Right renal cortex interstitium (tissue), 3 donors: ENCODE results near the gene GPR141. TPM values are rescaled to one million over a fixed set of nuclear protein-coding genes. Genes with fewer than 3 reads are reported as not detected.
"Not testable (repeated sequence)": the region's sequence is repeated elsewhere in the genome, so short reads cannot be mapped to it uniquely, and the experiment has no call there.

Experiments used
- DNase-seq, 3 donors: peaks; one replicate each; pipeline ENCODE4 v3.0.0-alpha.2; 2013; ENCODE audit warnings: low read depth in 3 of 3, low spot score in 2 of 3
- polyA plus RNA-seq, 3 donors: library from polyadenylated mRNA; unstranded; fragments of 120-200 nt; gene quantifications; one replicate each; pipeline ENCODE4 v1.2.1, GENCODE V29; 2013; ENCODE audit not compliant: insufficient read length in 3 of 3

The GPR141 gene
- polyA plus RNA-seq, 3 donors, result 0.19 to 0.44 (median 0.42) TPM

DNA sequence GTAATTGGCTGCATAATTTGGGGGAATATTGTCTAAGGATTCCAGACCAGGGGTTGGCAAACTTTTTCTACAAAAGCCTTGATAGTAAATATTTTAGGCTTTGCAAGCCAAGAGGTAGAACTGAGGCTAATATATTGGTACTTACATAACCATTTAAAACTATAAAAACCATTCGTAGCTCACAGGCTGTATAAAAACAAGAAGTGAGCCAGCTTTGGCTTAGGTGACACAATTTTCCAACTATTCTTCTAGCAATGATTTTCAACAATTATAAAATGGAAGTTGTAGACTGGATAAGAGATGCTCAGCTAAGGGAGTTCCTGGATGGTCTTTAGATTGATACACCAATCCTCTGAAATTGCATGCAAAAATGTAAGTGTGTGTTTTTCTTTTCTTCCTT, 1.4 kb downstream of the GPR141 start:
- DNase-seq, result no peak

DNA sequence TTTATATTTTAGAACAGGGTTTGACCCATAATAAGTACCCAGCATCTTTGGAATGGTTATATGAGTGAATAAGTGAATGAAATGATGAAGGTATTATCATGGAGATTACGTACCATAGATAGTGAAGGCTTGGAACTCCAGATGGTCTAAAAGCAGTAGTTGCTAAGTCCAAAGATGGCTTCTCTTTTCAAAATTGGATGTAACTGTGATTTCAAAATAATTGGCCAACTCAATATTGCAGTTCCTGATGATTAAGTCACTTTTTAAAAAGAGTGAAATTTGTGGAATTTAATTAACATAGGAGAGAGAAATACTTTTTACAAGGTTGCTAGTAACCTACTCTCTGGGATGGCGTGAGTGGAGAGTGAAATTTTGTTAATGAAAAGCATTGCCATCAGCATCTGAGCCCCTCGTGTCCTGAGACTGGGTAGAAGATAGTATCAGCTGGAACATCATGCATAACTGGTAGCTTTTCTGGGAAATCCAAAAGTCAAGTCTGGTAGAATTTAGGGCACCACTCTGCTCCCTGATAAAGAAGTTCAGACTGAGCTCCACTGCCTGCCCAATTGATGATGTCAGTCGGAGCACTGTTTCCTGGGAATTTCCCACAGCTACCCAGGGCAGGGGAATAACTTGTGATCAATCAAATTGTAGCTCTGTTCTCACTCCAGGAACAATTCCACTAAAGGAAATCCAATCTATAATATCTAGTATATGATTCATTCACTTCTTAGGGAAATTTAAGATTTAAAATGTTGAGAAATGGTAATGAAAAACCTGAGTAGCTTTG, 3.2 kb downstream of the GPR141 start:
- no peak for DNase-seq

DNA sequence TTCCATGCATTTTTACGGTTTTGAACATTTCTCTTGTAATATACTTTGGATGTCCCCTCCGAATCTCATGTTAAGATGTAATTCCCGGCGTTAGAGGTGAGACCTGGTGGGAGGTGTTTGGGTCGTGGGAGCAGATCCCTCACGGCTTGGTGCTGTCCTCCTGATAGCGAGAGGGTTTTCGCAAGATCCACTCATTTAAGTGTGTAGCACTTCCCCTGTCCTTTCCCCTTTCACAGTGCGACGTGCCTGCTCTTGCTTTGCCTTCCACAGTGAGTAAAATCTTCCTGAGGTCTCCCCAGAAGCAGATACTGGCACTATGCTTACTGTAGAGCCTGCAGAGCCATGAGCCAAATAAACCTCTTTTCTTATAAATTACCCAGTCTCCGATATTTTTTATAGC, 6.6 kb downstream of the GPR141 start:
- no peak for DNase-seq

DNA sequence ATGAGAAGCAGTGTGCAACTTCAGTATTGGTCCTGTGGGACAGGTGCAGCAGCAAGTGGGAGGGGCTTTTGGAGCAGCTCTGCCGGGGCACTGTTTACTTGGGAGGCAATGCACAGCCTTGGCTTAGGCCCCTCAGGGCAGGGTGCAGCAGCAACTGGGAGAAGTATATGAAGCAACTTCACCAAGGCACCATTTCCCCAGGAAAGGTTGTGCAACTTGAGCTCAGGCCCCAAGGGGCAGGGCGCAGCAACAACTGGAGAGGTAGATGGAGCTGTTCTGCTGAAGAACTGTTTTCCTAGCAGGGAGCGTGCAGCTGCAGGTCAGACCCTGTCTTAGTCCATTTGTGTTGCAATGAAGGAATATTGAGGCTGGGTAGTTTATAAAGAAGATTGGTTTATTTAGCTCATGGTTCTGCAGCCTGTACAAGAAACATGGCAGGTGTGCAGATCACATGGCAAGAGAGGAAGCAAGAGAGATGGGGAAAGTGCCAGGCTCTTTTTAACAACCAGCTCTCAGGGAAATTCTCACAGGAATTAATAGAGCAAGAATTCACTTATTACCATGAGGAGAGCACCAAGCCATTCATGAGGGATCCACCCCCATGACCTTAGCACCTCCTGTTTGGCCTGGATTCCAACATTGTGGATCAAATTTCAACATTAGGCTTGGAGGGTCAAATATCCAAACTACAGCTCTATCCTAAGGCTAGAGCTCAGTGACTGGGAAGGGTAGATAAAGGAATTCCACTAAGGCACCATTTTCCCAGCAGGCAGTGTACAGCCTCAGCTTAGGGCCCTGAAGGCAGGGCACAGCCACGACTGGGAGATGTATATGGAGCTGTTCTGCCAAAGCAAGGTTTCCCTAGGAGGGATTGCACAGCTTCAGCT, 10.9 kb downstream of the GPR141 start:
- no peak for DNase-seq

DNA sequence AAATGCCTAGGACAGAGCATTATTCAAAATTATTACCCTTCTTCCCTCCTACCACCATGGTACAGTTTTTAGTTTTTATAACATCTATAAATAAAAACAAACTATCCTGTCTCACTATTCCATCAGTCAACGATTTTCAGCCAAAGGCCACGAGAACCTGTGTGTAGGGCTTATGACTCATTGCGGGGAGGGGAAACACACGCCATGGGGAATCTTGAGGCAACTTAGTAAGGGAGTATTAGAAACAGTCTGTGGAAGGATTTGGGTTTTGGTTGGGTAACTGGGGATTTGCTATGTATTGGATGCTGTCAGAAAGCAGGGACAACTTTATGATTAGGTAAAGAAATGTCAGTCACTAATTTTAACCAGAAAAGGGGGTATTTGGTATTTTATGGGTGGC, 14.7 kb downstream of the GPR141 start:
- DNase-seq, result no peak

DNA sequence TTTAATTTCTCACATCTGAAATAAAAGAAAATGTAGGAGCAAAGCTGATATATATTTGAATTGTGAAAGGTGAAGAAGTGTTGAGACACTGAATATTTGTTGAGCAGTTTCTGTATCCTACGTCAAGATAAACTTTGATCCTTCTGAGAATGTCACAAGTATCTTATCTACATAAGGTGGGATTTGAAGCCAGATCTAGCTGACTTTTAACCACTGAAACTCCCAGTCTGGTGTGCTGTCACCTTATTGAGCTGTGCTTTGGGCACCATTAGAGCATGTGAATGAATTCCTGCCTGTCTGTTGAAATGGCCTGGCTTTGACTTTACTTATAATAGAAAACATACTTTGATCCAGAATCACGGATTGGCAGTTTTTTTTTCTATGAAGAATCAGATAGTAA, 15.2 kb downstream of the GPR141 start:
- no peak for DNase-seq

DNA sequence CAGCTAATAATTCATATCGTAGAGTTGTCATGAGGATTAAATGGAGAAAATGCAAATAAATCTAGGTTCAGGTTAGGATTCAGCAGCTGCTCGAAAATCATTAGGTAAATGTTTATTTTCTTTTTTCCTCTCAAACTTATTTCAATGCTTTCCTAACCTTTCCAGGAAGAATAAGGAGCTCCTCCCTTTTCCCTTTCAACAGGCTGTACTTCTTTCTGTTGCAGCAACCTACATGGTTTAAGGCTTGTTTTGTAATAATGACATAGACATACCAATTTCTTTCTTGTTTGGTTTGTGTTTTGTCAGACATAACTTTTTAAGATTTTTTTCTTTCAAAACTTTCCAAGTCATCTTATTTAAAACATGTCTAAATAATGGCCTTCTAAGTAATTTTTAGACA, 18.2 kb downstream of the GPR141 start:
- no peak for DNase-seq

DNA sequence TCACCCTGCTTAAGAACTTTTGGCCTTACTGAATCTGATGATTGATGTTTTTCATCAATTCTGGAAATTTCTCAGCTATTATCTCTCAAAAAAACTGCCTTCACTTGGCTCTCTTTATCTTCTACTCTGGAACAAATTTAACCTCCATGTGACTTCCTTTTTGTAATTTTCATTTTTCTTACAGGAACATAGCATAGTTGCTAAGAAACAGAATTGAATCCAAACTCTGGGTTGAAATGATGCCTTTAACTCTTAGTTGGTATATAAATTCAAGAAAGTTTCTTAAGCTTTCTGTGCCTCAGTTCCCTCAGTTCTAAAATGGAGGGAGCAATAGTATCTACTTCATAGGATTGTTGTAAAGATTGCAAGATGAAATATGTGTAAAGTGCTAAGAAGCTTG, 19.8 kb downstream of the GPR141 start:
- DNase-seq, result no peak

DNA sequence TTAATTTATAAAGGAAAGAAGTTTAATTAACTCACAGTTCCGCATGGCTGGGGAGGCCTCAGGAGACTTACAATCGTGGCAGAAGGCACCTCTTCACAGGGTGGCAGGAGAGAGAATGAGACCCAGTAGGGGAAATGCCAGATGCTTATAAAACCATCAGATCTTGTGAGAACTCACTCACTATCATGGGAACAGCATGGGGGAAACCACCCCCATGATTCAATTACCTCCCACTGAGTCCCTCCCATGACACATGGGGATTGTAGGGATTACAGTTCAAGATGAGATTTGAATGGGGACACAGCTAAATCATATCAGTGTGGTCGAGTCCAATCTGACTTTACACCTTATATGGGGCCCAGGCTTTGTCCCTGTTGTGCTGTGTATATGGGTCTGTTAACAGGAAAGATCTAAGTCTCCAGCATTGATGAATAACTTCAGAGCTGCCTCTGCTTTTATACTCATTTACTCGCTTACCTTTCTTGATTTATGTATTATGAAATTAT, 20.8 kb downstream of the GPR141 start:
- not testable (repeated sequence) for DNase-seq

DNA sequence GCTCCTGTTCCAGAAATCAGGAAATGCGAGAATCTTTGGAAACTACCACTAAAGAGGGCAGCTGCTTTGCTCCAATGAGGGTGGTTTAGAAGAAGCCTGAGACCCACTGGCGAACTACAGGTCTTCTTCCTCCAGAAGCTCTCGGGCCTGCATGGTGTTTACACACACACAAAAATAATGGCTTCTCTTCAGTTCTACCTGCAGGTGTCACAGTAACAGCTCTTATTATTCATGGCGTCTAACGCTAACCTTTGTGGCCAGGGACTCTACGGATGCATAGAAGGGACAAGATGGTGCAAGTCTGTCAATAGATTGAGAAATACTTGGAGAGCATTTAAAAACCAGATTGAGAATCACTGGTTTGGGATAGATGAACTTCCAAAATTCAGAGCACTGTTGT, 22.4 kb downstream of the GPR141 start:
- DNase-seq, result no peak

DNA sequence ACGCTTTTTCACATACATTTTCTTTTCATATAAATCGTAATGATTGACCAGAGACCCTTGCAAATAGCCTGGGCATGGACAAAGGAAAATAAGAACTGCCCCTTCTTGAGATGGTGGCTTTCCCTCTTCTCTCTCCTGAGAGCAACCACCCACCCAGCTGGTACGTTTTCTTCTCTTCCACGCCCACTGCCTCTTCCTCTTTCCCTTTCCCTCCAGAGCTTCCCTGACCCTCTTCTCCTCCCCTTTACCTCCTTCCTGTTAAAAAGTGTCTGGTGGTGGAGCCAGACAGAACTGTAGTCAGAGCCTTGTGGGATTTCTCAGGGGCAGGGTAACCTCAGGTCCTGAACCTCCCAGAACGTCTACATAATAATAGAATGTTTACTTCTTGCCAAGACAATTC, 23.2 kb downstream of the GPR141 start:
- no peak for DNase-seq

DNA sequence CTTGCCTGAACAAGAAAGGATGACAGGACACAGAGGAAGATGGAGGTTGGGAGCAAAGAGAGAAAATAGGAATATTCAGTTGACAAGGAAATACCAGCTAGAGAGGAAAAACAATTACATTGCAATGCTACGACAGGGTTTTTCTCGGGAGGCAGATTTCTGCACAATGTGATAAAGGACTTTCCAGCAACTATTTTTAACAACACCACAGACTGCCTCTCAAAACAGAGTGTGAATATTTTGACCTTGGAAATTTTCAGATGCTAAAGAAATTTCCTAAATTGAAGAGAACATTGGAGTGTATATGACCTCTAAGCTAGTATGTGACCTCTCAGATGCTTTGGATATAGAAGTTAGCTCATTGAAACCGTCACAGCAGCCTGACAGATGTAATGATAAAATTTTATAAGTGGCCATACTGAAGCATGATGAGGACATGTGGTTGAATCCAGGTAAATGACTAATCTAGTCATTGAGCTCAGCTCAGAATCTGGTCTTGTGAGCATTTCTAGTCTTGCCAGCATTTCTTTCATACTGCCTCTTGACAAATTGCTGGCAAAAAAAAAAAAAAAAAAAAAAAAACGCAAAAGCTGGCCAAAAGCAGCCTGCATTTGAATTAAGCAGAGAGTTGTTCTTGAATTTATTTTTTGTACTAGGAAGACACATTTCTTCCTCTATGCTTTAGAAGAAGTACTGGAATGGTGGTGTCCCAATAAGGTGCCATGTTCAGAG, 24.4 kb downstream of the GPR141 start:
- no peak for DNase-seq

DNA sequence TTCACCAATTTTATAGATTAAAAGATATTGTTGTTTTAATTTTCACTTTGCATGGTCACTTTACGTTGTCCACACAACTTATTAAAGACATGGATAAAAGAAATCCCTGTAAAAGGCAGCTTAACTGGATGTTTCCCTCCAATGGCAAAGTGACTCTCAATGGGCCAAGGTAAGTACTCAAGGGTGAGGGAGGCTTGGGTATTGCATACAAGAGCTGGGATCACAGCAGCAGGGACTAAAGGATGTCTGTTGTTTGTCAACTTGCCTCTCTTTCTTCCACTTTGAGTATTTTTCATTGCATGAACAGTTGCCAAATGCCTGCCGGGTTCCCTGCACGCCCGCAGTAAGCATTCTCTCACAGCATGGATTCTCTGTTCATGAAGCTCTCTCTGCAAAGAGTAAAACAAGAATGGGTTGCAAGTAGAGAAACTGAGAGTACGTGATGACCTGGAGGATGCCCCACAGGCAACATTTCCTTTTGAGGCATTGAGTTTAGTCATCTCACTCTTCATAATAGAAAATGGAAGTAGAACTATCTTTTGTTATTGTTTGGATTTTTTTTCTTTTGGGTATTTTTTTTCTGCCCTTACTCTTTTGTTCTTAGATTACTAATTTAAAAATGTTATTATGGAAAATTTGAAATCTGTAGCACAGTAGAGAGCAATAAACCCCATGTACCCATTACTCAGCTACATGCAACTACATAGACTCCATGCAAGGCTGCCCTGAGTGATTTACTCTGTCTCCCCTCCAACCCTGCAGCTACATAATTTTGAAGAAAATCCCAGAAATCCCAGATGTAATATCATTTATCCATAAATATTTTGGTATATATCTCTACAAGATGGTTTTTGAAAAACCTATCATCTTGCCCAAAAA, 26.3 kb downstream of the GPR141 start:
- no peak for DNase-seq

DNA sequence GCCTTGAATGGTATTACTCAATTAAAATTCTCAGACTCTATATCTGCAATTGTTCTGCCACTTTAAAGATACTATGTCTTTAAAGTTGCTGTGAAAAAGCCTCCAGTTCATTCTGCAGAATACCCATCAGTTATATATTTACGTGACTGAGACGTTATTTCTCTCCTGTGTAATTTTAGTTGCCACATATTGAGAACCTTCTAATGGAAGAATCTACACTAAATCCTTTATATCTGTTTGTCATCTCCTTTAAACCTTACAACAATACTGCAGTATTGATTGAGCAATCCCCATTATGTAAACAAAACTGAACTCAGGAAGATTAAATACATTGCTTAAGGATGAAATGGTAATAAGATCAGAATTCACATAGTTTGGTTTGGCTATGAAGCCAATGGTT, 30.0 kb downstream of the GPR141 start:
- DNase-seq, result no peak

DNA sequence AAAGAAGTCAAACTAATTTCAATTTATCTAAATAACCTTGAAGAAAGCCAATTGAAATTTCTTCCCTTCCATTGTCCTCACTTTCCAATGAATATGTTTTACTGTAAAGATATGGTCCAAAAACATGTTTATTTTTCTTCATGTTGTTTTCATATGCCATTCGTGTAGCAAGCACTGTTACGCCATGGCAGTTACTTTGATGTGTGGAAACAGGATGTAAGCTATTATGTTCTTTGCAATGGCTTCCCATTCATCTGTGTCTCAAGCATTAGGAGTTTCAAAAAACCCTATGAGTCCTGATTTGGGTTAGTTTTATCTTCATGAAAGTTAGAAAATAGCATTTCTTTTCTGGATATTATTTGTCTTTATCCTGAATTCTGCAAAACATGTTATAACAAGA, 31.0 kb downstream of the GPR141 start:
- DNase-seq, result no peak

DNA sequence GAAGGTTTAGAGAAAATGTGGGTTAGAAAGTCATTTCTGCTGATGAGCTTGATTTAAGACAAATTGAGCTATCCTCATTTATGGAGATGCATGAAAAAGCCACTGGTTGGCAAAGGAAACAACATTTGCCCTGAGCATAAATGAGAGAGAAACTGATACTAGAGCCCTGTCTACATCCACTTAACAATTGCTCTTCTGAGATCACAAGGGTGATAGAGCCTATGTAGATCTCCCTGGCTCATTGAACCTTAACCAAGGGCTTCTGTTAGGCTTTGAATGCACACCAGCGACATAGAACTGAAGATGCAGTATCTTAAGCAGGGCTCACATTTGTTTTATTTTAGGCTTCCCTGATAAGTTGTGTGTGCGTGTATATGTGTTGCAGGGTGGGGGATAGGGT, 35.0 kb downstream of the GPR141 start:
- no peak for DNase-seq

DNA sequence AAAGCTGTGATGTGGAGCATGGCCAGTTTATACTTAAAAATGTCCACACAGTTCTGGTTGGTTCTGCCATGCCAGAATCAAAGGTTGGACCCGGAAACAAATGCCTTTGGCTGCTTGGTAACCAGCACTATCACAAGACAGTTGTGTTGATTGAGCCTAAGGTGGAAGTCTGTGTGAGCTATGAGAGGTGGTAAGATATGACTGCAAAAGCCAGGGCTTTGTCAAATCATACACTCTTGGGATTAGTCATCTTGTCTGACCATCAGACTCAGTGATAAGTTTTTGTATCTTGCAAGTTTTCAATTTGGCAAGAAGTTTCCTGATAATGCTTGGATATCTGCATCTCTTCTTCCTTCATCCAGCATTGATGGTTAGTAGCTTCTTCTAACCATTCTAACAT, 35.5 kb downstream of the GPR141 start:
- no peak for DNase-seq

DNA sequence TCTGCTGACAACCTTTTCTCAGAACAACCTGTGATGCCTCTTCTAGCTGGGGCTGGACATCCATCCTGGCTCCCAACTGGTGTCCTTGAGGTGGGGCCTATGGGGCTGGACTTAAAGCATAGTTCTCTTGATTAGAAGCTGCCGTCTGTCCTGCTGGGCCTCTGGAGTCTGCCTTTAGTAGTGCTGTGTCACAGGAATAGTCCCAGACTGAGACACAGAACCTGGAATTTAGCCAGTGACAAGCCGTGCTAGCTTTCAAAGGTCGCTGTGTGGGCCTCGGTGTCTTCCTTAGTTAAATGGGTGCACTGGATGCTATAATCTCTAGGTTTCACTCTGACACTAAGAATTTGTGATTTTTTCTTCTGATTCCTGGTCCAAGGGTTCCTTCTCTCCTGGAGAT, 41.2 kb downstream of the GPR141 start:
- no peak for DNase-seq

DNA sequence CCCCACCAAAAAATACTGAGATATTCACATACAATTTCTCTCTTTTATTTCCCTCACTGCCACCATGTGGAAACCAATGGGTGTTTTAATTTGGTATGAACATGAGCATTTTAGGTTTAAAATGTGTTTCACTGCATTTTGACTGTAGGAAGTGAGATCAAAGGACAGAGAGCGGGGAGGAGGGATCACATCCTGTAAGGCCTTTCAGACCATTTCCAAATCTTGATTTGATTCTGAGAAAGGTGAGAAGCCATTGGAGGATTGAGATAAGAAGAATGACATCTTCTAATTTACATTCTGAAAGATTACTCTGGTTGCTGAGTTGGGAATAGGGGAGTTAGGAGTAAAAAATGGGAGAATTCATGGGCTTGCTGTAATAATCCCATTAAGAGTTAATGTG, 42.5 kb downstream of the GPR141 start:
- no peak for DNase-seq

DNA sequence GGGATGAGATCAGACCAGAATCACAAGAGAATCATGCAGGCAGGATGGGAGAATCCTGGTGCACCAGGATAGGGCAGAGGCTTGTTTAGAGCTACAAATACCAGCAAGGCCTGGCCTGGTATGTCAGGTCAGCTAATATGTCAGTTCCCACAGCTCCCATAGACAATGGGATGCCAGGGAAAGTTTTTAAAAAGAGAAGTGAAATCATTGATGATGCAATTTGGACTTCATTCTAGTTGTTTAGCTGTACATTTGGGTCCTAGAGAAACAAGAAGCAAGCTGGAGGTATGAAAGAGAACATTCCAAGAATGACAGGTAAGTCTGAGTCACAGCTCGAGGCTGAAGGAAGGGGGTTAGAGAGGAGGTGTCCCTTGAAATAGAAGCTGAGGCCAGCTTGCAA, 45.2 kb downstream of the GPR141 start:
- no peak for DNase-seq
